Left renal pelvis (tissue), 4 donors: ENCODE results near the gene KCNK1. TPM values are rescaled to one million over a fixed set of nuclear protein-coding genes. Genes with fewer than 3 reads are reported as not detected.

Experiments used
- DNase-seq, 4 donors: peaks; one replicate each; pipeline ENCODE4 v3.0.0-alpha.2; 2013; ENCODE audit warnings: low read depth in 4 of 4, low spot score in 3 of 4
- polyA plus RNA-seq, 4 donors: library from polyadenylated mRNA; unstranded; fragments of 120-200 nt; gene quantifications; one replicate each; pipeline ENCODE4 v1.2.1, GENCODE V29; 2013; ENCODE audit not compliant: insufficient read length in 4 of 4

KCNK1 gene
- polyA plus RNA-seq, 4 donors, result 6.5 to 21.1 (median 7.6) TPM

DNA sequence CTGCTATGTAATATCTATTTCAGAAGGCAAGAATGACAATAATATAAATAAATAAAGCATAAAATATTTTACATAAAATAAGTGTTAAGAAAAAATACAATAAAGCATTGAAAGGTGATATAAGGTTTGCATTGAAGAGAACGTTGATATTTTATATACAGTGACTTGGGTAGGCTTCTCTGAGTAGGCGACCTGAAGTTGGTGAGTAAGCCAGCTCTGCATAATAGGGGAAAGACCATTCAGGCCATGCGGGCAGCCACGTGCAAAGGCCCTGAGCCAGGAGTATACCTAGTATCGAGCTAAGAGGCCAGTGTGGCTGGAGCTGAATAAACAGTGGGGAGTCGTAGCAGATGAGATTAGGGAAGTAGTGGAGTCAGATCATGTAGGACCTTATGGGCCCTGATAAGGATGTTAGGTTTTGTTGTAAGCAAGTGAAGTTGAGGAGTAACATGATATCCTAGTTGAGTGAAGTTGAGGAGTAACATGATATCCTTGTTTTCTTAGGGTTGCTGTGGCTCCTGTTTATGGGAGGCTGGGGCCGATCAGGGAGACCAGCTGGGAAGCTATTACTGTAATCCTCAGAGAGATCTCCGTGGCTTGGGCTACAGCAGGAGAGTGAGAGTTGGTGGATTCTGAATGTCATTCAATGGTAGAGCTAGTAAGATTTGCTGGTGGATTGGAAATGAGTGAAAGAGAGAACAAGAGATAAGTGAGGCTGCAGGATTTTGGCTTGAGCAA lies 22.0 kb downstream of the KCNK1 start:
- DNase-seq, result no peak

DNA sequence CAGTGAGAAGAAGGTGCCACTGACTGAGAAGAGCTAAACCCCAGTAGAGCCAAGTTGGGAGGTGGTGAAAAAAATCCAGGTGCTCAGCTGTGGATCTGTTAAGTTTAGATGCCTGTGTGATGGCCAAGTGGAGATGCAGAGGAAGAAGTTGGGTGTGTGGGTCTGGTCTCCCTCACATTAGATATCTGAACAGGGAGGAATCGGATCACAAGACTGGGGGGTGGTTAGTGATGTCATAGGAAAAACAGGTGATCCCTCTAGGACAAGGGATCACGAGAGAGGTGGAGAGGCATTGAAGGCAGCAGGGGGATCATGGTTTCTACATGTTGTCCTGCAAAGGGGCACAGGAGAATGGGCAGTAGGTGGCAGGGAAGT lies 22.6 kb downstream of the KCNK1 start:
- no peak for DNase-seq

DNA sequence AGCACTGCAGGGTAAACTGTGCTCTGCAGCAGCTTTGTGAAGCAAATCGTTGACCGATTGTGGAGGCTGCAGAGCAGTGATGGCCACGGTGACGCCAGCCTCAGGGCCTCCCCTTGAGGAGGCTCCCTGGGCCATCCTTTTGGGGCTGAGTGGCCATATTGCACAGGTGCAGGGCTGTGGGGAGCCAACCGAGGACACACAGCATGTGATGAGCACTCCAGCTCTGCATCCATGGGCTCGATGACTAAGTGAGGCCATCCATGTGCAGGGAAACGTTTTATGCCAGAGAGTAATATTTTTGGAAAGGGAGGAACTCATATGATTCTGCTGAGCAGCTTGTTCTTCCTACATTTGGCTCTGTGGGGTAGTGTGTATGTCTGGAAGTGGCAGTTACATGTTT lies 24.6 kb downstream of the KCNK1 start:
- no peak for DNase-seq

GRCh38 chr1:233639611-233640010 lies 25.7 kb downstream of the KCNK1 start:
- no peak for DNase-seq

DNA sequence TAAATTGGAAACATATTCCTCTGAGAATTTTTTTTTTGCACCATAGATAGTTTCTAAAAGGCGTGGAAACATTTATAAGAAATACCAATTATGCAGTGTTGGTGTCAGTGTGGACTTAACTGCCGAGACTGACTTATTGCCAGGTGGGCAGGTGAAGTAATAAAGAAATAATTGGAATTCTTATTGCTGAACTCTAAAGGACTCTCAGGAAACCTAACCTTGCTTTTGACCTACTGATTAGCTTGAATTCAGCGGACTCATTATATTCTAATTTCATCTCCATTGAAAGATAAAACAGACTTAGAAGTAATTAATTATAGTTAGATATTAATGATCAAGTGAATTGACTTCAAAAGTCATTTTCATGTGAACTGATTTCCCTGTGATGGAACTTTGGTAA lies 26.3 kb downstream of the KCNK1 start:
- no peak for DNase-seq

DNA sequence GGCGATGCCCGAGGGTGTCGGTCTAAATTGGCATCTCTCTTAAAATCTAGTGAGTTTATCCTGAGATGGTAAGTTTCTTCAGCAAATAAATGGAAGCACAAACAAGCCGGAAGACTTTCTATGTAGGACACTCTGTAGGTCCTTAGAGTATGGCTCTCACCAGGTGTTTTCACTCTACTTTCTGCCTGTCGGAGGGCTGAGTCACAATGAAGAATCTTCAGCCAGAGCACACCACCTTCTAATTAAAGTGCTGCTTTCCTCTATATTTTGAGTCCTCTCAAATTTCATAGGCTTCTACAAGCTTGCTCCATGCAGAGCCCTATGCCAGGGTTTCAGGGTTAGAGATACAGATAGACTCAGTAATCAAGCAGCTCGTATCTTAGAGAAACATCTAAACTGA lies 27.1 kb downstream of the KCNK1 start:
- no peak for DNase-seq

DNA sequence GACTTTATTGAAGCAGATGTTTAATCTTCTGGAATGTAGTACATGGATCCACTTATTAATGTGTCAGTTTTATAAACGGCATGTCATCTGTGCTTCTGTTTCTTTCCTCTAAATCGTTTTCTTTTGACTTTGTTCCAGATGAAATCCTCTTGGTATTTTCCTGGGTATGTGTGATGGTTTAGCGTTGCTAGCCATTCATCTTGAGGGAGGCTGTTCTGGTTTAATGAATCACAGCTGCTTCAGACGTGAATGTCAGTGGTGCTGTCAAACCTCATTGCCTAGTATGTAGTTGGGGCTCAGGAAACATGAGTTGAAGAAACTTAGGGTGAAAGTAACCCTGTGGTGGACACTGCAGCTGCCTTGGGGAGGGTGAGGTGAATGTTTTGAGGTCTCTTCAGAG lies 33.2 kb downstream of the KCNK1 start:
- DNase-seq, result no peak

DNA sequence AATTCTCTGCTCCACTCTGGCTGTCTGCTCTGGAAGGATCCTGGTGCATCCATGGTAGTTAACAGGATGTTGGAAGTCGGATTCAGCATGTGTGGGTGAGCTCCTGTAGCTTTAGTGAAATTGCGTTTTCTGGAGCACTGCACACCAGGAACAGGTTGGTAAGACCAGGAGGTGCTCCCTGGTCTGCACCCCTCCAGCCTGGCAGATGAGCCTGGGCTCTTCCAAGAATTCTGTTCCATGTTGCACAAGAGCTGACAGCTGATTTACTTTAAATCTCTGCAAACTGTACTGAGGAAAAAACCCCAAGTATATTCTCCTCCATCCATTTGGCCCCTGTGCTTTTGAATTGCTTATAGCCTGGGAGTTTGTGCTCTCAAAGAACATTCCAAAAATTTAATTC lies 33.7 kb downstream of the KCNK1 start:
- no peak for DNase-seq

DNA sequence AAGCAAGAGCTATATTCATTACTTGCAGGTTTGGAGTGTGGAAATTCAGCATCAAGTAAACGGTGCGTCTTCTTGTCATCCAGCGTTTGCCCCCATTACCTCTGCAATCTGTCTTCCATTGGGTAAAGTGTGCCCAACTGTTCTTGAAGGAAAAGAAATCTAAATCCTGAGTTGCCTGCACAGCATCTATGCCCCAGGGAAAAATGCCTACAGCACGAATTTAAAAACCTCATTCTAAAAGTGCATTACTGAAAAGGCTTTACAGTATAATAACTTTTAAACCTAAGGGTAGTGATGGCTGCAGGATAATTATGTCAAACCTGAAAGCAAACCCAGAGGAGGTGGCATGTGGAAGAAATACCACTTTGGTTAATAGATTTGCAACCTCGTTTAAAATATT lies 37.2 kb downstream of the KCNK1 start:
- no peak for DNase-seq

DNA sequence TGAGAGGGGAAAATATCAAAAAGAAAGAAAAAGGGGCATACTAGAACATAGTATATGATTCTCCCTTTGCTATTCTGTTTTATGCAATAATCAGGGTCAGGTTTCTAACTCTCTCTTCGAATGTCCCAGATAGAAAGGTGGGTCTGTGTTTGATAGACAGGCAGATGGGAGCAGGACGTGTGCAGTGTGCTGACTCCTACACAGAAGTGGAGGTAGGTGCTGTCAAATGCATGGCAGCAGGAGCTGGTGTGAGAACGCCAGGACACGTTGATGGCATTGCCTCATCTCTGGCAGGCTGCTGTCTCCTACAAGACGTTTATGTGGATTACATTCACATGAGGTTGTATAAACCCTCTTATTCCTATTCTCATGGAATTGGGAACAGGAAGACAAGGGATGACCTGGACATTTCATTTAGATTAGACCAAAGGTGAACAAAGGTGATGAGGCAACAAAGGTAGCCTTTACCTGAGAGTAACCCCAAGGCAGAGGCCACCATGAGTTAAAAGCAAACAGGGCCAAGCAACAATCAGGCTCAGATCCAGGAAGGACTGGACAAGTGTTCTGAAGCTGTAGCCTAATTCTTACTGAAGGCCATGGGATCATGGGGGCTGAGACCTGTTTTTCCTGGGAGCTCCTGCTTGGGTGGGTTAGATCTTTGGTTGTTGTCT lies 37.8 kb downstream of the KCNK1 start:
- no peak for DNase-seq

DNA sequence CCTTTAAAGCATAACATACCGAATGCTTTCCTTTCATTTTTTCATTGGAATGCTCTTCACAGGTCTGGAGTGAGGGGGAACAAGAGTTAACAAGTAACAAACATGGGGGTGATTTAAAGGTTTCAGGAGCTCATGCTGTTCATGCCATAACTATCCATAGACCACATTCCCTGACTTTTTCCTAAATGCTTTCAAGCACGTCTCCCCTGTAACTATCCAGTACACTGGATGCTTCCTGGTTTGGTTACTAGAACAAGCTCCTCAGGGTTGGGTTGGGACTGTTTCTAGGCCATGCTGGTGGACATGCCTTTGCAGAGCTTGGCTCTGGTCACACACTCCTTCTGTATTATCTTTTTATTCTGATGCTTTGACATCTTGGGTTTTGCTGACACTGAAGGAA lies 38.6 kb downstream of the KCNK1 start:
- no peak for DNase-seq

GRCh38 chr1:233654658-233655280 lies 40.9 kb downstream of the KCNK1 start:
- DNase-seq, result no peak

DNA sequence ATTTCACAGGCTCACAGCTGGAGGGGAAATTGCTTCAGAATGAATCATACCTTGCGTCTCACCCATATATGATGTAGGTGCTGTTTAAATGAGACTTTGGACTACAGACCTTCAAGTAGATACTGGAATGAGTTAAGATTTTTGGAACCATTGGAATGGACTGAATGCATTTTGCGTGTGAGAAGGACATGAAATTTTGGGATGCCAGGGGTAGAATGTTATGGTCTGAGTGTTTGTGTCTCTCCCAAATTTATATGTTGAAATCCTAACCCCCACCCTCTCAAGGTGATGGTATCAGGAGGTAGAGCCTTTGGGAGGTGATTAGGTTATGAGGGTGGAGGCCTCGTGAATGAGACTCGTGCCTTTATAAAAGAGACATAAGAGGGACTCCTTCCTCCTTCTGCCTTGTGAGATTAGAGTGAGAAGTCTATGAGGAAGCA lies 41.4 kb downstream of the KCNK1 start:
- DNase-seq, result no peak

GRCh38 chr1:233656032-233656635 lies 42.2 kb downstream of the KCNK1 start:
- no peak for DNase-seq

GRCh38 chr1:233656687-233657086 lies 42.8 kb downstream of the KCNK1 start:
- DNase-seq, result no peak

- DNase-seq, result no peak
Observed at GRCh38 chr1:233657466-233657865, 43.6 kb downstream of the KCNK1 start.

GRCh38 chr1:233659495-233659894 lies 45.6 kb downstream of the KCNK1 start:
- no peak for DNase-seq

GRCh38 chr1:233661376-233662159 lies 47.7 kb downstream of the KCNK1 start:
- no peak for DNase-seq

DNA sequence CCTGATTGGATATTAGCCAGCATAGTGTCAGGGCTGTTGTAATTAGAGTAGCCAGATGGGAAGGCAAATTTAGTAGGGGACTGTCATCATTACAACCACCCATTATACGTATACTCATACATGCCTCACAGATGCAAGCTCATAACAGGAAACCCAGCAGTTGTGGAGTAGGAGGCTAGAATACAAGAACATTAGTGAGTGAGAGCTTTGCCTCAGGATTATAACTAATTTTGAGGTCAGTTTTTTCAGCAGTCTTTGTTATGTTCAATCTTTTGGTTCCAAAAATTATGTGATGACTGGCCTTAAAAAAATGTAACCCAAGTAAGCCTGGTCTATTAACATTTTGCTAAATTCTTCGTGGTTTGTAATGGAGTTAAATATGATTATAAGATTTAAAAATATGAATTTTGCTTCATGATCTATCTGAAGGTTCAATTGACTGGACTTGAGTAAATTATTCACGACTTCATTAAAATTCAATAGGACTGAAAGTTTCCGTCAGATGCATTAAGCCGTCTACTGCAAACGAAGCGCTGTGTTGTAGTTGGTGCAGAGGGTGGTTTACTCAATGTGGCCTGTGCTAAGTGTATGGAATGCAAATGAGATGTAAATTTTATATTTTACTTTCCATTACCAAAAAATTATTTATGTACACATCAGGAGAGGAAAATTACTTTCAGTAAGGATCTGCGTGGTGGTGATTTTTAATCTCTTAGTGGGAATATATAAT lies 48.8 kb downstream of the KCNK1 start:
- DNase-seq, result no peak

DNA sequence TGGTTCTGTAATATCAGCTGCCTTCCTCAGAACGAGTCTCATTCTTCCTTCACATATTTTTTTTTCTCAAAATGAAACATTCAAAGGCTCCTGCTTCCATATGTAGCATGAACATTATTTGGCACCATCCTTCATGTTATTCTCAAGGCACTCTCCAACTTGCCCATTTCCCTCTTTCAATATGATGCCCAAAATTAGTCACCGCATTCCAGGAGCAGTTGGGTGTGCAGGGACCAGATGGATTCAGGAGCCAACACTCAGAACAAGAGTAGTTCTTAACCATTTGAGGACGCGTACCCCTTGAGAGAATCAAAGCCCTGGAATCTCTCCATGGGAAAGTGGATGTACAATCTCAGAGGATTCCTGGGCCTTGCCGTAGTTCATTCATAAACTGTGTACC lies 50.3 kb downstream of the KCNK1 start:
- DNase-seq, result no peak
